Liver (tissue), 9 donors: ENCODE measurements around the gene PYDC1. TPM values are rescaled to one million over a fixed set of nuclear protein-coding genes. Genes with fewer than 3 reads are reported as not detected.

ENCODE experiments used
- DNase-seq: peaks from one replicate; pipeline ENCODE4 v3.0.0-alpha.2; 2017; ENCODE audit warnings: low spot score
- H3K27ac ChIP-seq, 2 donors: one replicate each; pipeline ENCODE4 v1.7.0; 2013; ENCODE audit warnings: inconsistent platforms in 2 of 2, low read length in 2 of 2, control low read depth in 1 of 2, low read depth in 1 of 2, mild to moderate bottlenecking in 1 of 2
- H3K27me3 ChIP-seq, 4 donors: one replicate each; pipeline versions ENCODE4 v1.6.1 to v1.7.0; 2013; ENCODE audit warnings: low read length in 3 of 4, inconsistent platforms in 1 of 4, mild to moderate bottlenecking in 1 of 4, moderate library complexity in 1 of 4; ENCODE audit not compliant: control insufficient read depth in 4 of 4, insufficient read depth in 4 of 4
- H3K36me3 ChIP-seq, 4 donors: one replicate each; pipeline versions ENCODE4 v1.6.1 to v1.7.0; 2013; ENCODE audit warnings: low read length in 3 of 4, mild to moderate bottlenecking in 3 of 4, low read depth in 1 of 4, moderate library complexity in 1 of 4; ENCODE audit not compliant: control insufficient read depth in 4 of 4, insufficient read depth in 3 of 4
- H3K4me1 ChIP-seq, 4 donors: one replicate each; pipeline versions ENCODE4 v1.6.1 to v1.7.0; 2013; ENCODE audit warnings: low read length in 3 of 4, mild to moderate bottlenecking in 3 of 4, moderate library complexity in 1 of 4; ENCODE audit not compliant: control insufficient read depth in 4 of 4, insufficient read depth in 4 of 4
- H3K4me3 ChIP-seq, 3 donors: one replicate each; pipeline versions ENCODE4 v1.6.1 to v1.7.0; 2013; ENCODE audit warnings: low read length in 3 of 3, control low read depth in 1 of 3, low read depth in 1 of 3, mild to moderate bottlenecking in 1 of 3
- H3K9ac ChIP-seq, 2 donors: one replicate each; pipeline ENCODE4 v1.7.0; 2013; ENCODE audit warnings: low read length in 2 of 2, mild to moderate bottlenecking in 2 of 2, moderate library complexity in 2 of 2, control low read depth in 1 of 2, low read depth in 1 of 2
- H3K9me3 ChIP-seq, 4 donors: one replicate each; pipeline versions ENCODE4 v1.6.1 to v1.7.0; 2013; ENCODE audit warnings: low read length in 3 of 4; ENCODE audit not compliant: control insufficient read depth in 4 of 4
- ATF3 ChIP-seq: IDR thresholded peaks from 2 replicates; pipeline ENCODE4 v1.6.1; 2016; ENCODE audit warnings: antibody characterized with exemption
- EGR1 ChIP-seq, 2 donors: IDR thresholded peaks; 2 replicates each; pipeline ENCODE4 v1.6.1; 2016 to 2018; ENCODE audit warnings: antibody characterized with exemption in 2 of 2, low read depth in 2 of 2
- FOXA1 ChIP-seq: IDR thresholded peaks from 2 replicates; pipeline ENCODE4 v1.6.1; 2016; ENCODE audit warnings: antibody characterized with exemption
- FOXA2 ChIP-seq: IDR thresholded peaks from 2 replicates; pipeline ENCODE4 v1.6.1; 2016; ENCODE audit warnings: antibody characterized with exemption
- GABPA ChIP-seq, 2 donors: IDR thresholded peaks in 1 of 2; conservative IDR thresholded peaks in 1 of 2; 2 replicates each; pipeline ENCODE4 v1.6.1; 2016; ENCODE audit warnings: antibody characterized with exemption in 2 of 2, mild to moderate bottlenecking in 1 of 2, moderate library complexity in 1 of 2
- MAX ChIP-seq: IDR thresholded peaks from 2 replicates; pipeline ENCODE4 v1.6.1; 2016; ENCODE audit warnings: antibody characterized with exemption
- REST ChIP-seq: IDR thresholded peaks from 2 replicates; pipeline ENCODE4 v1.6.1; 2016; ENCODE audit warnings: antibody characterized with exemption, mild to moderate bottlenecking
- RXRA ChIP-seq, 2 donors: IDR thresholded peaks; 2 replicates each; pipeline ENCODE4 v1.6.1; 2017 to 2018; ENCODE audit warnings: antibody characterized with exemption in 2 of 2, mild to moderate bottlenecking in 1 of 2
- SP1 ChIP-seq: IDR thresholded peaks from 2 replicates; pipeline ENCODE4 v1.6.1; 2018; ENCODE audit warnings: antibody characterized with exemption, mild to moderate bottlenecking
- TAF1 ChIP-seq: conservative IDR thresholded peaks from 2 replicates; pipeline ENCODE4 v1.6.1; 2016; ENCODE audit warnings: antibody characterized with exemption, mild to moderate bottlenecking
- WGBS: extraction: QIAGEN DNeasy Blood & Tissue Kit; methylation state at CpG from one replicate; pipeline ENCODE4 v1.1.7; 2013; 5-methylcytosine and 5-hydroxymethylcytosine counted together
- polyA plus RNA-seq, 2 donors: library from polyadenylated mRNA; stranded (reverse) in 1 of 2; unstranded in 1 of 2; fragments of 200-250 nt in 1 of 2; fragments of >200 nt in 1 of 2; fragmentation: Nextera tagmentation in 1 of 2; extraction: Ambion mirVana in 1 of 2; gene quantifications; one replicate each; pipeline versions ENCODE4 v1.2.1 to v1.2.3, GENCODE V29; 2013 to 2015
- total RNA-seq, 2 donors: library from RNA; depleted of rRNA; stranded (reverse); fragments of >200 nt; gene quantifications; one replicate each; pipeline ENCODE4 v1.2.3, GENCODE V29; 2014
- TF ChIP-seq, protein P1 (sequence below): fragments of 150-350 bp; IDR thresholded peaks from 2 replicates; pipeline ENCODE4 v1.5.1; 2017; ENCODE audit warnings: improper control_type of control experiment, low read depth, low read length; ENCODE audit not compliant: missing input control
- TF ChIP-seq, protein P2 (sequence below): IDR thresholded peaks from 2 replicates; pipeline ENCODE4 v1.6.1; 2016; ENCODE audit warnings: antibody characterized with exemption
- donor health status: healthy.
- donor health status: healthy.
- donor health status: healthy.
- donor health status: healthy.
- donor health status: healthy.

The PYDC1 gene
- total and polyA plus RNA-seq, 4 donors, result not detected

DNA sequence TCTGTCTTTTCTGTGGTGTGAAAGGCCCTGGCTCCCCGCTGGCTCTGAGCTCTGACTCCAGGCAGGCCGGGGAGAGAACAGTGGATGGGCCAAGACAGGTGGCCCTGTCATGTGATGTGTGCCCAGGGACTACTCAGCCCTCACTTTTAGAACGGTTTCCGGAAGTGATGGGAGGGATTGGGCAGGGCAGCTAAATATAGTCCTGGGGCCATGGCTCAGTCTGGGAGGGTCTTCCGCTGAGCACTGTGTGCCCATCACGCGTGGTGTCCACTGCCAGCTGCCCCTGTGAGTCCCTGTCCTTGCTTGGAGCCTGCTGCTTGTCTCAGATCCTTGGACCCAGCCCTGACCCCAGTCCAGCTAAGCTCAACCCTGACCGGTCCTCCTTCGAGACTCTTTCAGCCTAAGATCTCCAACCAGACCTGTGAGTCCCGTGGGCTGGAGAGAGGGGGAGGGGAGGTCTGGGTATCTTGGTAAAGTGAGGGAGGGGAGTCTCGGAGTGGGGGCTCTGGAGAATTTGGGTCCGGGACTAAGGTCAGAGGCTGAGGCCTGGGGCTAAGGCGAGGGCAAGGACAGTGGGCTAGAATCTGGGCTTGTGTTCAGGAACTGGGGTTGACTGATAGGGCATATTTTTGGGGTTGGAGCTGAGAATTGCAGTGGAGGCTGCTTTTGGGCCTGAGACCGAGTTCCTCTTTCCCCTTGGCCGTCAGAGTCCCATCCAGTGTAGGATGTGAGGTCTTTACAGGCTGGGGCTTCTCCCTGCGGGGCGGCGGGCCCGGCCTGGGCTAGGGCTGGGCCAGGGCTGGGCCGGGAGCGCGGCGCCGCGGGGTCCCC, 2.8 kb downstream of the PYDC1 start, which contains the start of gene TRIM72:
Gene TRIM72 (plus strand): TSS at position 243 of the 831 bp plus-strand sequence. CDS start 620 bp downstream, outside the sequence.
- 57% methylated on average over 25 of the region's 25 CpGs for WGBS
- H3K9ac ChIP-seq, result no peak within 1 kb of the TSS
- DNase-seq, result no peak
- H3K4me1 ChIP-seq, result peaks cover 0 to 26% (median 12%) of the 10 kb centered on the region in 4 donors
- H3K27ac ChIP-seq, result no peak within 1 kb of the TSS
- H3K27me3 ChIP-seq, result peaks cover 0 to 4% (median 2%) of the 10 kb centered on the region in 4 donors
- H3K9me3 ChIP-seq, result no peaks in the 10 kb centered on the region
- TF ChIP-seq EGR1 (IDR thresholded peaks at IDR 0.05; ENCODE audit: low read depth in 2 of 2), result no peak
- TF ChIP-seq MAX, result no peak
- no peak for TF ChIP-seq RXRA (IDR thresholded peaks at IDR 0.05)
- TF ChIP-seq, protein P1, sequence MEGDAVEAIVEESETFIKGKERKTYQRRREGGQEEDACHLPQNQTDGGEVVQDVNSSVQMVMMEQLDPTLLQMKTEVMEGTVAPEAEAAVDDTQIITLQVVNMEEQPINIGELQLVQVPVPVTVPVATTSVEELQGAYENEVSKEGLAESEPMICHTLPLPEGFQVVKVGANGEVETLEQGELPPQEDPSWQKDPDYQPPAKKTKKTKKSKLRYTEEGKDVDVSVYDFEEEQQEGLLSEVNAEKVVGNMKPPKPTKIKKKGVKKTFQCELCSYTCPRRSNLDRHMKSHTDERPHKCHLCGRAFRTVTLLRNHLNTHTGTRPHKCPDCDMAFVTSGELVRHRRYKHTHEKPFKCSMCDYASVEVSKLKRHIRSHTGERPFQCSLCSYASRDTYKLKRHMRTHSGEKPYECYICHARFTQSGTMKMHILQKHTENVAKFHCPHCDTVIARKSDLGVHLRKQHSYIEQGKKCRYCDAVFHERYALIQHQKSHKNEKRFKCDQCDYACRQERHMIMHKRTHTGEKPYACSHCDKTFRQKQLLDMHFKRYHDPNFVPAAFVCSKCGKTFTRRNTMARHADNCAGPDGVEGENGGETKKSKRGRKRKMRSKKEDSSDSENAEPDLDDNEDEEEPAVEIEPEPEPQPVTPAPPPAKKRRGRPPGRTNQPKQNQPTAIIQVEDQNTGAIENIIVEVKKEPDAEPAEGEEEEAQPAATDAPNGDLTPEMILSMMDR, result no peak
- TF ChIP-seq GABPA (IDR thresholded peaks at IDR 0.05 in 1 of 2, conservative IDR thresholded peaks at IDR 0.05 in 1 of 2), result no peak
- TF ChIP-seq FOXA1, result no peak
- TF ChIP-seq, protein P2, sequence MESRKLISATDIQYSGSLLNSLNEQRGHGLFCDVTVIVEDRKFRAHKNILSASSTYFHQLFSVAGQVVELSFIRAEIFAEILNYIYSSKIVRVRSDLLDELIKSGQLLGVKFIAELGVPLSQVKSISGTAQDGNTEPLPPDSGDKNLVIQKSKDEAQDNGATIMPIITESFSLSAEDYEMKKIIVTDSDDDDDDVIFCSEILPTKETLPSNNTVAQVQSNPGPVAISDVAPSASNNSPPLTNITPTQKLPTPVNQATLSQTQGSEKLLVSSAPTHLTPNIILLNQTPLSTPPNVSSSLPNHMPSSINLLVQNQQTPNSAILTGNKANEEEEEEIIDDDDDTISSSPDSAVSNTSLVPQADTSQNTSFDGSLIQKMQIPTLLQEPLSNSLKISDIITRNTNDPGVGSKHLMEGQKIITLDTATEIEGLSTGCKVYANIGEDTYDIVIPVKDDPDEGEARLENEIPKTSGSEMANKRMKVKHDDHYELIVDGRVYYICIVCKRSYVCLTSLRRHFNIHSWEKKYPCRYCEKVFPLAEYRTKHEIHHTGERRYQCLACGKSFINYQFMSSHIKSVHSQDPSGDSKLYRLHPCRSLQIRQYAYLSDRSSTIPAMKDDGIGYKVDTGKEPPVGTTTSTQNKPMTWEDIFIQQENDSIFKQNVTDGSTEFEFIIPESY, result no peak
- TF ChIP-seq SP1, result no peak
- peak within 1 kb of the TSS in 1 of 3 donors; percentile 41 for H3K4me3 ChIP-seq
- H3K36me3 ChIP-seq, result no peaks in the 10 kb centered on the region

GRCh38 chr16:31213342-31213741, 3.6 kb downstream of the PYDC1 start:
- Histone ChIP-seq H3K4me3 (no peak overlapping the region), H3K27me3 (peaks cover 0 to 4% (median 2%) of the 10 kb centered on the region in 4 donors), H3K27ac (no peak overlapping the region), H3K4me1 (peaks cover 0 to 26% (median 12%) of the 10 kb centered on the region in 4 donors), H3K9me3 (no peaks in the 10 kb centered on the region), H3K36me3 (no peaks in the 10 kb centered on the region), H3K9ac (no peak overlapping the region)
- no peak for DNase-seq
- TF ChIP-seq GABPA (IDR thresholded peaks at IDR 0.05 in 1 of 2, conservative IDR thresholded peaks at IDR 0.05 in 1 of 2) (no peak), ATF3 (no peak), FOXA2 (no peak), REST (no peak), TAF1 (no peak), FOXA1 (no peak), MAX (no peak), RXRA (IDR thresholded peaks at IDR 0.05) (no peak)
- TF ChIP-seq, protein P1, result no peak
- WGBS, result 97% methylated on average over 1 of the region's 1 CpG
